ENCODE data around the gene SLC36A3. TPM values are rescaled to one million over a fixed set of nuclear protein-coding genes. Genes with fewer than 3 reads are reported as not detected.

Gene SLC36A3
- not detected in 2 replicates for total RNA-seq
- long read RNA-seq = 0 reads

DNA sequence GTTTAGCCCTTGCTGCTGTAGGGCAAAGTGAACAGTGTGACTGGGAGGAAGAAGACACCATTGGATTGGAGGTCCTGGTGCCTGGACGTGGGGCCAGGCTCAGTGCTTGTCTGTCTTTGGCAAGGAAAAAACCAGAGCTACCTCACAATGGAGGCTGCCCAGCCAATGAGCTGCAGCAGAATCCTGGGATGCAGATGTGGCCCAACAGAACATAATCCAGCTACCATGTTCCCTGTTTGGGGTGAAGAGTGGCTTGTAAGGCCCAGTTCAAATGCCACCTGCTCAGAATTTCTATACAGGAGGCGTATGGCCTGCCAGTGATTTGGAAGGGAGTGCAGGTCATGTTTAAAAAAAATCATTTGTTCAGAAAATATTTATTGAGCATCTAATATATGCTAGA lies at the start of gene SLC36A3:
TSS of gene SLC36A3 (minus strand) at position 101 of the 400 bp plus-strand sequence. CDS start 412 bp downstream, outside the sequence.
- H3K36me3 Mint-ChIP-seq (ENCODE audit: unreplicated experiment) = no peaks in the 10 kb centered on the region
- TF ChIP-seq, protein P1, sequence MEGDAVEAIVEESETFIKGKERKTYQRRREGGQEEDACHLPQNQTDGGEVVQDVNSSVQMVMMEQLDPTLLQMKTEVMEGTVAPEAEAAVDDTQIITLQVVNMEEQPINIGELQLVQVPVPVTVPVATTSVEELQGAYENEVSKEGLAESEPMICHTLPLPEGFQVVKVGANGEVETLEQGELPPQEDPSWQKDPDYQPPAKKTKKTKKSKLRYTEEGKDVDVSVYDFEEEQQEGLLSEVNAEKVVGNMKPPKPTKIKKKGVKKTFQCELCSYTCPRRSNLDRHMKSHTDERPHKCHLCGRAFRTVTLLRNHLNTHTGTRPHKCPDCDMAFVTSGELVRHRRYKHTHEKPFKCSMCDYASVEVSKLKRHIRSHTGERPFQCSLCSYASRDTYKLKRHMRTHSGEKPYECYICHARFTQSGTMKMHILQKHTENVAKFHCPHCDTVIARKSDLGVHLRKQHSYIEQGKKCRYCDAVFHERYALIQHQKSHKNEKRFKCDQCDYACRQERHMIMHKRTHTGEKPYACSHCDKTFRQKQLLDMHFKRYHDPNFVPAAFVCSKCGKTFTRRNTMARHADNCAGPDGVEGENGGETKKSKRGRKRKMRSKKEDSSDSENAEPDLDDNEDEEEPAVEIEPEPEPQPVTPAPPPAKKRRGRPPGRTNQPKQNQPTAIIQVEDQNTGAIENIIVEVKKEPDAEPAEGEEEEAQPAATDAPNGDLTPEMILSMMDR (IDR thresholded peaks at IDR 0.05) = no peak
- no peaks in the 10 kb centered on the region for H3K4me1 Mint-ChIP-seq (ENCODE audit: unreplicated experiment)
- H3K27me3 Mint-ChIP-seq (ENCODE audit: unreplicated experiment) = peaks cover 43% of the 10 kb centered on the region
- DNase-seq (ENCODE audit: extremely low spot score, unreplicated experiment) = peak; percentile 71
- H3K27ac Mint-ChIP-seq (ENCODE audit: unreplicated experiment) = no peak within 1 kb of the TSS
- H3K4me3 Mint-ChIP-seq (ENCODE audit: unreplicated experiment) = no peak within 1 kb of the TSS
- H3K9me3 Mint-ChIP-seq (ENCODE audit: unreplicated experiment) = no peaks in the 10 kb centered on the region

DNA sequence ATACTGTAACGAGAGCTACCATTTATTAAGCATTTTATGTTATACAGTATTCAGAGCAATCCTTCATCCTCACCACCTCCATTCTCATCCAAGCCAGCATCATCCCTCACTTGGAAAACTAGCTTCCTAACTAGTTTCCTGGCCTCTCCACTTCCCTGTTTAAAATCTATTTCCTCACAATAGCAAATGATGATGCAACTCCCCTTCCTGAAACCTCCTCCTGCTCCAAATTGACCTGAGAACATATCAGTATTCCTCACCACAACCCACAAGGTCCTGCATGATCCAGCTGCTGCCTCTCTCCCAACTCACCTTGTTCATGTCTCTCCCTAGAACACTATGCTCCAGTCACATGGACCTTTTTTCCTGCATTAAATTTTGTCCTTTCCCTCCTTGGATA lies 48.1 kb upstream of the SLC36A3 start:
- H3K4me3 Mint-ChIP-seq (ENCODE audit: unreplicated experiment) = no peak overlapping the region
- no peaks in the 10 kb centered on the region for H3K9me3 Mint-ChIP-seq (ENCODE audit: unreplicated experiment)
- H3K4me1 Mint-ChIP-seq (ENCODE audit: unreplicated experiment) = no peaks in the 10 kb centered on the region
- H3K27me3 Mint-ChIP-seq (ENCODE audit: unreplicated experiment) = peaks cover 28% of the 10 kb centered on the region
- DNase-seq (ENCODE audit: extremely low spot score, unreplicated experiment) = no peak
- TF ChIP-seq, protein P1 (IDR thresholded peaks at IDR 0.05) = no peak
- H3K27ac Mint-ChIP-seq (ENCODE audit: unreplicated experiment) = no peak overlapping the region
- H3K36me3 Mint-ChIP-seq (ENCODE audit: unreplicated experiment) = no peaks in the 10 kb centered on the region

DNA sequence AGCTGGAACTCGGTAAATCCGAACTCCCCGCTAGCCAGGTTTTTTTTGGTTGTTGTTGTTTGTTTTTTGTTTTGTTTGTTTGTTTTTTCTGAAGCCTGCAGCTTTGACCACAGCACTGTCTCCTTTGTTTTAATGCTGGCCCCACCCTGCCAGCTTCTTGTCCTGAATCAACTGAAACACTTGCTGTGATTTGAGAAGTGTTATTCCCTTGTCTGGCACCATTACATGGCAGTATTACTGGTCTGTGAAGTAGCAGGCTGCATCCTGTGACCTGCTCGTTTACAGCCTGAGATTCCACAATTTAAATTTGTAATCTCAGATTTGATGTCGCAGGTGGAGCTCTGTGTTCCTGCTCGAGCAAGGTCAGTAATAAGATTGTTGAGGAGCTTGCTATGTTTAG lies 45.2 kb upstream of the SLC36A3 start:
- H3K4me1 Mint-ChIP-seq (ENCODE audit: unreplicated experiment) = no peaks in the 10 kb centered on the region
- H3K36me3 Mint-ChIP-seq (ENCODE audit: unreplicated experiment) = no peaks in the 10 kb centered on the region
- TF ChIP-seq, protein P1 (IDR thresholded peaks at IDR 0.05) = no peak
- H3K4me3 Mint-ChIP-seq (ENCODE audit: unreplicated experiment) = no peak overlapping the region
- peaks cover 46% of the 10 kb centered on the region for H3K27me3 Mint-ChIP-seq (ENCODE audit: unreplicated experiment)
- H3K27ac Mint-ChIP-seq (ENCODE audit: unreplicated experiment) = no peak overlapping the region
- no peak for DNase-seq (ENCODE audit: extremely low spot score, unreplicated experiment)
- H3K9me3 Mint-ChIP-seq (ENCODE audit: unreplicated experiment) = no peaks in the 10 kb centered on the region

DNA sequence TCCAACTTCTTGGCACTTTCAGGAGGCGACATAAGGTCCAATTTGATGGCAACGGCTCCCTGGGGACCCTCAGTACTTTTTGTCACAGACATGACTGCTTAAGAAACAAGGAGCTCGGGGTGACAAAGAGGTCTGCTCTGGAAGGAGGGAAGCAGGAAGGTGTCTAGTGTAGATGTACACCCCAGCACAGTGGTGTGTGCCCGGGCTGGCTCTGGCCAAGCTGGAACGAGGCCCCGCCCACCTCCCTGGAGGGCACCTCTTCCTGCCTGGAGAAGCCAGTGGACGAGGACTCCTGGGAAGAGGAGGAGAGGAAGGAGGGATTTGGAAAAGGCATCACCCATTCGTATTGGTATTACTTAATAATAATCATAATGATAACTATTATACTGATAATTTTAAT lies 43.8 kb upstream of the SLC36A3 start, which contains the start of gene SLC36A2:
TSS of gene SLC36A2 (minus strand) at position 191 of the 400 bp plus-strand sequence. CDS start at position 92, 99 bp downstream.
- TF ChIP-seq, protein P1 (IDR thresholded peaks at IDR 0.05) = no peak
- H3K4me1 Mint-ChIP-seq (ENCODE audit: unreplicated experiment) = no peaks in the 10 kb centered on the region
- H3K36me3 Mint-ChIP-seq (ENCODE audit: unreplicated experiment) = no peaks in the 10 kb centered on the region
- H3K27me3 Mint-ChIP-seq (ENCODE audit: unreplicated experiment) = peaks cover 47% of the 10 kb centered on the region
- peak; percentile 76 for DNase-seq (ENCODE audit: extremely low spot score, unreplicated experiment)
- H3K4me3 Mint-ChIP-seq (ENCODE audit: unreplicated experiment) = no peak within 1 kb of the TSS
- H3K27ac Mint-ChIP-seq (ENCODE audit: unreplicated experiment) = no peak within 1 kb of the TSS
- no peaks in the 10 kb centered on the region for H3K9me3 Mint-ChIP-seq (ENCODE audit: unreplicated experiment)

DNA sequence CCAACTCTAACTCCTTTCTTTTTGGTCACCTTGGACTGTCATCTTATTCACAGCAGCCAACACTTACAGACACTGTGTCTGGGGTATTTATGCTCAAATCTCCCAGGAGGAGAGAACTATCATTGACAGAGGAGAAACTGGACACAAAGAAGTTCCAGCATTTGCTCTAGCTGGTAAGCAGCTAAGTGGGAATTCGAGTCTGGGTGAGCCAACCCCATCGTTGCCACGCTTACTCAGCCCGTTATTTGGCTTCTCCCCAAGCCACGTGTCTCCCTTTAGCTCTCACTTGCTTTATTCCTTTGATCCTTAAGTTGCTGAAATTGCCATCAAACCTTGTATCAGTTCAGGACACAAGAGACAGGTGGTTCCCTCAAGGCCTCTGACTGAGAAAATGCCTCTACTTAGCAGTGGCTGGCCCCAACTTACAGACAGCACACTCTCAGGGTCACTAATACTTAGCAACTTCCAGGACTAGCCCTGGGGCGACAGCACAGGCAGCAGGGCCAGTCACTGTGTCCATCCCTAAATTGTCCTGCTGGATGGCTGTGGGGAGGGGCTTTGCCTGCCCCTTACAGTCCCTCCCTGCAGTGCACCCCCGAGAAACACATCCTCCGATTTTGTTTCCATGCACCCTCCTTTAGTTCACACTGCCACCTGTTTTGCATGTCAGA lies 42.4 kb upstream of the SLC36A3 start:
- Mint-ChIP-seq H3K36me3 (ENCODE audit: unreplicated experiment) (no peaks in the 10 kb centered on the region), H3K27me3 (ENCODE audit: unreplicated experiment) (peaks cover 52% of the 10 kb centered on the region), H3K4me1 (ENCODE audit: unreplicated experiment) (no peaks in the 10 kb centered on the region), H3K27ac (ENCODE audit: unreplicated experiment) (no peak overlapping the region), H3K9me3 (ENCODE audit: unreplicated experiment) (no peaks in the 10 kb centered on the region), H3K4me3 (ENCODE audit: unreplicated experiment) (no peak overlapping the region)
- DNase-seq (ENCODE audit: extremely low spot score, unreplicated experiment) = peak; percentile 51
- TF ChIP-seq, protein P1 (IDR thresholded peaks at IDR 0.05) = no peak

All from osteocyte (in vitro differentiated cells).